Bone marrow (tissue), 2 donors: Measurements from ENCODE around the gene NCAPG2.
"Not testable (repeated sequence)": the region's sequence is repeated elsewhere in the genome, so short reads cannot be mapped to it uniquely, and the experiment has no call there.

Experiments used
- DNase-seq, 2 donors: peaks; one replicate each; lab custom pipeline; 2025; lab: John Stamatoyannopoulos, UW

The NCAPG2 gene

GRCh38 chr7:158626289-158626688 lies 78.3 kb downstream of the NCAPG2 start:
- not testable (repeated sequence) for DNase-seq

- no peak for DNase-seq
Measured at GRCh38 chr7:158623241-158623640, 81.4 kb downstream of the NCAPG2 start.

DNA sequence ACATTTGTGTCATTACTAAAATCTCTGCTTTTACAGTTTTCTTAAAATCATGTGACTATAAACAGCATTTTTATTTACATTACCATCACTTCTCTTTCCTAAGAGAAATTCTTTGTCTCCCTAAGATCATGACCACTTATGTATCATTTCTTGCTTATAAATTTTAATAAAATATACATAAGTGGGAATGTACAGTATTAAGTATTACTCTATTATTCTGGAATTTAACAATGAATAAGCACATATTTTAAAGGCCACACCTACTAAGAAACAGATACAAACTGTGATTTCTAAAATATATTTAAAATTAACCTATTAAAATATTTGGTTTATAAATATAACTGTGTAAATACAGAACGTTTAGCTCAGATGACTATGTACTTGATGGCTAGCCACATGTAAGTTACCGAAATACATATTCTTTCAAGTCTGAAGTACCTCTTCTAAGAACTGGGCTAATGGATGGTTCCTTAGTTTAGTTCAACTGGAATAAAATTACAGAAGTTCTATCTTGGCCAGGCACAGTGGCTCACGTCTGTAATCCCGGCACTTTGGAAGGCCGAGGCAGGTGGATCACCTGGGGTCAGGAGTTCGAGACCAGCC lies 83.7 kb downstream of the NCAPG2 start:
- DNase-seq, result no peak

- no peak for DNase-seq
Measured at GRCh38 chr7:158620418-158620817, 84.2 kb downstream of the NCAPG2 start.

DNA sequence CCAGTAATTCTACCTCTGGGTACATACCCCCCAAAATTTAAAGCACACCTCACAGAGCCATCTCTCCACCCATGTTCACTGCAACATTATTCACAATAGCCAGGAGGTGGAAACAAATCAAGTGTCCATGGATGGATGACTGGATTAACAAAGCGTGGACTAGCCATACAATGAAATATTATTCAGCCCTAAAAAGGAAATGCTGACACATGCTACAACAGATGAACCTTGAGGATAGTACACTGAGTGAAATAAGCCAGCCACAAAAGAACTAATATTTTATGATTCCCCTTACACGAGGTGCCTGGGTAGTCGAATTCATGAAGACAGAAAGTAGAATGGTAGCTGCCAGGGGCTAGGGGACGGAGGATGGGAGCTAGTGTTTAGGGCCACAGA lies 85.9 kb downstream of the NCAPG2 start:
- no peak for DNase-seq

- DNase-seq, result no peak
Measured at GRCh38 chr7:158617737-158618128, 86.9 kb downstream of the NCAPG2 start.

DNA sequence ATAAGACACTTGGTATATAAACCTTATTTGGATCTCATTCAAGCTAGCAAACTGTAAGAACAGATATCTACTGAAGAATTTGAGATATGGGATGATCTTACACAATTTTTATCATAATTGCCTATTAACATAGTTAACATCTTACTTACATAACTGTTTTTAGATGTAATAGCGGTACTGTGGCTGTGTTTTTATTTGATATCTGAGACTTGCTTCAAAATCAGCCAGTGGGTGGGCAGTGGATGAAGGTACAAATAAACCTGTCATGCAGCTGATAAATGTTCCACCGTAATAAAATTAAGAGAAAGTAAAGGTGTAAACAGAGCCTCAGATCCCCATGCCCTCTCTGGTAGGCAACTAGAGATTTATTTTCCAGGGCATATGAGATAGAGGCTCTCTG lies 88.6 kb downstream of the NCAPG2 start:
- DNase-seq, result no peak

GRCh38 chr7:158614700-158615099 lies 89.9 kb downstream of the NCAPG2 start:
- DNase-seq, result no peak

- DNase-seq, result no peak
Measured at GRCh38 chr7:158613481-158613880, 91.1 kb downstream of the NCAPG2 start.

- DNase-seq, result no peak
Measured at GRCh38 chr7:158612546-158612945, 92.1 kb downstream of the NCAPG2 start.

- DNase-seq, result no peak
Measured at GRCh38 chr7:158611541-158611940, 93.1 kb downstream of the NCAPG2 start.

- DNase-seq, result no peak
Measured at GRCh38 chr7:158609313-158609974, 95.2 kb downstream of the NCAPG2 start.

- no peak for DNase-seq
Measured at GRCh38 chr7:158607563-158607962, 97.0 kb downstream of the NCAPG2 start.

DNA sequence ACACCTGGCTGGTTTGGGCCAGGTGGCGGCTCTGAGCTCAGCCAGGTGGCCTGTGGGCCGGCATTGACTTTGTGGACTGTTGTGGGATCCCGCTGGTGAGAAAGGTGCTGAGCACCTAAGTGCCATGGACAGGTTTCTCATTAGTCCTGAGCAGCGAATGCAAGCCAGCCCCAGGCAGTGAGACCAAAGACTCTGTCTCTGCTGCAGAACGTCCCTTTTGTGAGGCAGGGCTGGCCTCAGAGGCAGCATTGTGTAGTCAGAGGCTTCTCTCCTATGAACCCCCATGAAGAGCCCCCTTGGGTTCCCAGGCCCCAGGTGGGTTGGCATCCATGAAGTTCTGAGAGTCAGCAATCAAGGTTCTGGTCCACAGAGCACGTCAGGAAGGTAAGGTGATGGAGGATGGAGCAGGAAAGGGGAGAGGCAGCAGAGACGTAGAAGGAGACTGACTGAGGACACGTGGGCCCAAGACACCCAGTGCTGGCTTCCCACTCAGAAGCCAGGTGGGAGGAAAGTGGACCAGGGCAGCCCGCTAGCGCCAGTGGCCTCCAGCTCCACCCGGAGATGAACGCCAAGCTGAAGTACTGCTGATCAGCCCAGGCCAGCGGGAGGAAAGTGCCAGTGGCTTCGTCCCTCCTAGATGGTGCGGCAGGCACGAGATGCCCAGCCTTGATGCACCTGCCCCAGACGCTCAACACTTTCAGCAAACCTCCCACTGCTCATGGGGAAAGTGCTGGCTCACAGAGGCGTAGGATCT lies 97.8 kb downstream of the NCAPG2 start:
- no peak for DNase-seq

- no peak for DNase-seq
Measured at GRCh38 chr7:158606129-158606528, 98.5 kb downstream of the NCAPG2 start.

GRCh38 chr7:158603773-158604755 lies 100.5 kb downstream of the NCAPG2 start:
- no peak for DNase-seq

- no peak for DNase-seq
Measured at GRCh38 chr7:158602905-158603772, 101.5 kb downstream of the NCAPG2 start.

- DNase-seq, result no peak
Measured at GRCh38 chr7:158602041-158602440, 102.6 kb downstream of the NCAPG2 start.

- no peak for DNase-seq
Measured at GRCh38 chr7:158601090-158601489, 103.5 kb downstream of the NCAPG2 start.

GRCh38 chr7:158596745-158597144 lies 107.9 kb downstream of the NCAPG2 start:
- no peak for DNase-seq

DNA sequence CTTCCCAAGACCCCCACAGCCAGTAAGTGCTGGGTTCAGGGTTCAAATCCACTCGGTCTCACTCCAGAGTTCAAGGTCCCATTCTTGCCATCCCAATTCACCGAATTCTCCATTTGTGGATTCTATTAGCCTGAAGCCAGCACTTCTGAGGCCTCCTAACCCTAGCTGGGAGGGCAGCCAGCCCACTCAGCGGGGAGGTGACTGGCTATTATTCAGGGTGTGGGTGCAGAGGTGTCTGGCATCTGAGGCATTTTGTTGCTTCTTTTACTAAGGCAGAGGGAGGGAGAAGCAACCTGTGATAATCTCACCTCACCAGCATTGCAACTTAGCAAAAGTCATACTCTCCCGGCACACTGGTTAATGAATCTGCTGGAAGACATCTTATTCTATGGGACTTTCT lies 108.3 kb downstream of the NCAPG2 start:
- DNase-seq, result no peak
